HG03571 (cell line): ENCODE data around the gene CARD8.
A peak's percentile ranks its signal among the peaks of the same experiment; 100 is the strongest.

ENCODE experiments used
- ATAC-seq: cut with Tn5 transposase; IDR thresholded peaks from one replicate; pipeline ENCODE4 v1.9.1; 2021; ENCODE audit not compliant: unreplicated experiment

Gene CARD8

DNA sequence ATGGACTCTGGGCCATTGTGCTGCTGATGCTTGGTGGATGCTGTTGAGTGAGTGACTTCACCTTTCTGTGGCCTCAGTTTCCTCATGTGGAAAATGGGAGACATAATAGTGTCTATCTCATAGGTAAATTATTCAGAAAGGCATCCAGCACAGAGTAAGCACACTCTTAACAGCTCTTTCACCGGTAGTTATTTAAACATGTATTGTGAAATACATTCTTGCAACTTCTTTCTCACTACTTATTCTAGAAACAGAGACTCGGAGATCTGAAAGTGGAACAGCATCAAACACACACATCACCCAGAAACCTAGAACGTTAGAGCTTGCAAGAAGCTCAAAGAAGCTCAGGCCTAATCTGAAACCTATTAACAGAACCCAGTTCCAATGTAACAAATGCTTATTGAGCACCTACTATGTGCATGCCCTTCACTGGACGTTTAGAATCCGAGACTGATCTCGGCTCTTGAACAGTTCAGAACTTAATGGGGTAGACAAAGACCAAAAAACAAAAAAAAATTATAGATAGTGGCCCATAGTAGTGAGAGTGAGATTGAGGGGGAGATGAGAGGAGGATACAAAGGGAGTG is 81.2 kb downstream of the CARD8 start:
- no peak for ATAC-seq

DNA sequence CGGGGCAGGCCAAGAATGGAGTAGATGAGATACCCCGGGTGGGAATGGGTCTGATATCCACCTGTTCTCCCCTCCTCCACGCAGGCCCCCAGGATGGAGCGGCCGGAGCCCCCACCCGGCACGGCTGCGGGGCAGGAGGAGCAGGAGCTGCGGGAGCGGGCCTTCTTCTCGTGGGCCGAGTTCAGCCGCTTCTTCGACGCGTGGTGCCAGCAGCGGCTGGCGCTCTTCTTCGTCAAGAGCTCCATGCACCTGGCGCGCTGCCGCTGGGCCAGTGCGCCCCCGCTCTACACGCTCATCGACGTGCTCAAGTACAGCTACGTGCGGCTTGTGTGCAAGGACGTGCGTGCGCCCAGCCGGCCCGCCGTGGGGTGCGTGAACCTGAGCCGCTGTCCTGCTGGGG is 84.0 kb downstream of the CARD8 start:
- no peak for ATAC-seq

DNA sequence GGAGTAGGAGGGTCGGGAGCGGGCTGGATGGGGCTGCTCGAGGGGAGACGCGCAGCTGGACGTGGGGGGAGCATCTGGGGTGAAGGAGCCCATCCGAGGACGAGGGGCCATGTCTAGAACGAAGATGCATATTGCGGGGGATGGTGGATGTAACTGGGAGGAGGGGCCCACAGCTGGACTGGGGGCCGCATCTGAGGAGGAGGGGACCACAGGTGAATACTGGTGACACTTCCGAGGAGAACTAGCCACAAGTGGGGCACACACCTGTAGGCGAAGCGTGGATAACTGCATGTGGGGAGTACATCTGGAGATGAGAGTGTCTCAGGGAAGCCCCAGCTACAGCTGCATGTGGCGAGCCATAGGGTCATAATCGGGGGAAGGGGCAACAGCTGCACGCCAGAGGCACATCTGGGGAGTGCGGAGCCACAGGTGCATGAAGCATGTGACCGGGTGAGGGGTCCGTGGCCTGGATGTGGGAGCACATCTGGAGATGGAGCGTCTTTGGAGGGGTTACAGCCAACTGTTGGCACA is 84.8 kb downstream of the CARD8 start:
- ATAC-seq, result no peak

DNA sequence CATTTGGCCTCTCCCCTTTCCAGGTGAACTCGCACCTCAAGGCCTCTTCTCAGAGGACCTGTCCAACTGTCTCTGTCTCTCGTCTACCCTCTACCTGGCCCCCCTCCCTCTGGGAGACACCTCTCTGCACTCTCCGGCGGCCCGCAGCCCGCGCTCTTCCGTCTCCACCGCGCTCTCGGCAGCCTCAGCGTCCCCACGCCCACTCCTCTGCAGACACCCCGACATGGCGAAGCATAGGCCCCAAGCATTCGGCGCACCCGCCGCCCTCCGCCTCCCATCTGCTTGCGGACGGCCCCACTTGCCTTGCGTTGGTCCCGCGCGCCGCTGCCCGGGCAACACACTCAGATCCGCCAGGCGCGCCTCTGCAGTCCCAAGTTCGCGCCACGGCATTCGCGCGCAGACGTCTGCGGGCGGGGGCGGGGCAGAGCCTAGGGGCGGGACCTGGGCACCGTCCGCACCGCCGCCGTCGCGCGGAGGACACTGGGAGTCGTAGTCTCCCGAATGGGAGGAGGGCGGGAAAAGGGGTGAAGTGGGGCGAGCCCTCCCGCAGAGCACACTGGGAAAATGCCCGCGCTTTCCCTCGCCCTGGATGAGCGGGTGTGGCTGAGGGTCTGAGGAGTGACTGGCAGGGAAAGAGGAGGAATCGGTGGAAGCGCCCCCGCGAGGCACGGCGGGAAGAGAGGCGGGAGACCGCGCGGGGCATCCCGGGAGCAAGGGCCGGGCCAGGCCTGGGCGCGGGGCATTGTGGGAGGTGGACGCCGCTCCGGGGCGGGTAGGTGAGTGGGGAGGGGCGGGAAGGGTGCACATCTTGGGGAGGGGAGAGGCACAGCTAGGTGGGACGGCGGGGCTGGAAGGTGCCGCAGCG is 85.5 kb downstream of the CARD8 start, which contains the start of the genes LIG1 and ZSWIM9:
LIG1 (minus strand) TSS at position 406 of the 865 bp plus-strand sequence. CDS start 4,778 bp downstream, outside the sequence.
ZSWIM9 (plus strand) TSS at position 742 of the 865 bp plus-strand sequence. CDS start 1,123 bp downstream, outside the sequence.
- ATAC-seq, result peak; percentile 70

DNA sequence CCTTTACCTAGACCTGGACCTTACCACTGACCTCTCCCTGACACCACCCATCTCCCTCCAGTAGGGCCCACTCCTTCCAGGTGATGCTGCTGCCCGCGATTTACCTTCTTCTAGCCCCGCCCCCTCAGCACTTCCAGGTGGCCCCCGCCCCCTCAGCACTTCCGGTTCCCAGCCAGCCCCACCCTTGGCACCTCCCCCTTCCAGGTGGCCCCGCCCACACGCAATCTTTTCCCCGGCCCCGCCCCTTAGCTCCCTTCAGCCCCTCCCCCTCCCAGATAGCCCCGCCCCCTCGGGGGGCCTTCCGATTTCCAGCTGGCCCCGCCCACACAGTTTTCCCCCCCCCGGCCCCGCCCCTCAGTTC is 86.2 kb downstream of the CARD8 start:
- ATAC-seq, result peak; percentile 15

DNA sequence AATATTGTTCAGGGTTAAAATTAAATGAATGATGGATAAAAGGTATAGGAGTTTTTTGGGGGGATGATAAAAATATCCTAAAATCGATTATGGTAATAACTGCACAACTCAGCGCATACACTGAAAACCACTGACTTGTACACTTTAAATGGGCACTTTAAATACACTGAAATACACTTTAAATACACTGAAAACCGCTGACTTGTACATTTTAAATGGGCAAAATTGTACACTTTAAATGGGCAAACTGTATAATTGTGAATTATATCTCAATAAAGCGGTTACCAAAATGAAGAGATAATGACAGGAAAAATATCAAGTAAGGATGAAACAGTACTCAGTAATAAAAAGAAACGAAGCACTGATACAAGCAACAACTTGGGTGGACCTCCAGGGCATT is 87.0 kb downstream of the CARD8 start:
- ATAC-seq, result no peak

DNA sequence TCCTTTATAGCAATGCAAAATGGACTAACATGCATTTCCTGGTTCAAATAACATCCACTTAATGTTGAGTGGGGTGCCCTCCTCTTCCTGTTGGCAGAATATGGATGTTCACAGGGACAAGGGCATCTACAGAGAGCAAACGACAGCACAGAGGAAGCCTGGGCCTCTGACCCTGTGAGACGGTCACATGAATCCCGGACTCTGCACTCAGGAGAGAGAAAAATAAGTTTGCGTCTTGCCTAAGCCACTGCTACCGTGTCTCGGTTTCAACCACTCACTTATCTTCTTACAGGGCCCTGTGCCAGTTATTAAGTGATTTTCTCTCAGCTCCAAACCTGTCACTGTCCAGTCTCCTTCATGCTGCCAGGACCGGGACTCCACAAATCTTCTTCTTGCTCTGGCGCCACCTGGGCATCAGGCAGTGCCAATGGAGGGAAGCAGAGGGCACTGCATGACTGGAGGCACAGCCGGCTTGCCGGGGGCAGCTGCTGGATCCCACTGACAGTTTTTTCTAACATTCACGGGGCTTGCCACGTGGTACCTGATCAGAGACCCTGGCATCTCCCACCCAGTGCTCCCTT is 97.4 kb downstream of the CARD8 start:
- no peak for ATAC-seq
